GM18907 (cell line): Measurements from ENCODE around the gene SMYD1.

Source experiments
- ATAC-seq: cut with Tn5 transposase; IDR thresholded peaks from one replicate; pipeline ENCODE4 v1.9.1; 2021; ENCODE audit warnings: mild to moderate bottlenecking, moderate library complexity; ENCODE audit not compliant: unreplicated experiment

Gene SMYD1

GRCh38 chr2:88139203-88139702, 71.6 kb downstream of the SMYD1 start:
- no peak for ATAC-seq

GRCh38 chr2:88139804-88140203, 72.2 kb downstream of the SMYD1 start:
- ATAC-seq: no peak

GRCh38 chr2:88141952-88142351, 74.3 kb downstream of the SMYD1 start:
- ATAC-seq: no peak

- no peak for ATAC-seq
These were observed 76.6 kb downstream of the SMYD1 start for GRCh38 chr2:88144271-88144670.

- ATAC-seq: no peak
These were observed 77.4 kb downstream of the SMYD1 start for GRCh38 chr2:88144914-88145497.

GRCh38 chr2:88146590-88146989, 79.0 kb downstream of the SMYD1 start:
- ATAC-seq: no peak

GRCh38 chr2:88147145-88147544, 79.5 kb downstream of the SMYD1 start:
- ATAC-seq: no peak

GRCh38 chr2:88148929-88149438, 81.4 kb downstream of the SMYD1 start:
- ATAC-seq: no peak

GRCh38 chr2:88159481-88159880, 91.9 kb downstream of the SMYD1 start:
- ATAC-seq: no peak

GRCh38 chr2:88159955-88160415, 92.4 kb downstream of the SMYD1 start:
- no peak for ATAC-seq

- no peak for ATAC-seq
These were observed 92.9 kb downstream of the SMYD1 start for GRCh38 chr2:88160517-88160916.

- no peak for ATAC-seq
These were observed 94.0 kb downstream of the SMYD1 start for GRCh38 chr2:88161446-88162244.
